Measurements from ENCODE around the gene SUCLG2.

The SUCLG2 gene

DNA sequence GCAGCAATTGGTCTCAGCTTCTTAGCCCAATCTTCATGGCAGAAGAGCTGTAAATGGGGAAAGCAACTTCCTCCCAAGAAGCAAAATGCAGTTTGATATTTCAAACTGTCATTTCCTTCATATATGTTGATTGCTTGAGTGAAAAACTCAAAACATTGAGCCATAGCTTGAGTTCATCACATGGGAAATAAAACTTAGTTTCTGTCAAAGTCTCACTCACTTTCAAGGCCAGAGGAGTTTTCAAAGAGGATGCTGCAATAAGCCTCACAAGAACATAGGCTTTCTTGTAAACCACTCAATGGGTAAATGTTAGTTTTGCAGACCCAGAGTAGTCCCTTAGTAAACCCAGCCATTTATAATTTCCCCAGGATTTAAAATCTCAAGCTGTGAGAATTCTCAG lies 29.1 kb upstream of the SUCLG2 start:
- Histone ChIP-seq H3K4me2 (ENCODE audit: low read length) (no peak overlapping the region), H3K36me3 (ENCODE audit: insufficient read depth, low read length) (no peaks in the 10 kb centered on the region), H3K27me3 (ENCODE audit: control insufficient read depth, insufficient read depth, low read length) (no peaks in the 10 kb centered on the region), H3K4me1 (ENCODE audit: control insufficient read depth, insufficient read depth, low read length) (no peaks in the 10 kb centered on the region), H3K9me3 (replicated peaks; ENCODE audit: low read length) (no peaks in the 10 kb centered on the region), H3K9ac (ENCODE audit: low read depth, low read length) (no peak overlapping the region), H3K4me3 (ENCODE audit: low read length) (no peak overlapping the region)

DNA sequence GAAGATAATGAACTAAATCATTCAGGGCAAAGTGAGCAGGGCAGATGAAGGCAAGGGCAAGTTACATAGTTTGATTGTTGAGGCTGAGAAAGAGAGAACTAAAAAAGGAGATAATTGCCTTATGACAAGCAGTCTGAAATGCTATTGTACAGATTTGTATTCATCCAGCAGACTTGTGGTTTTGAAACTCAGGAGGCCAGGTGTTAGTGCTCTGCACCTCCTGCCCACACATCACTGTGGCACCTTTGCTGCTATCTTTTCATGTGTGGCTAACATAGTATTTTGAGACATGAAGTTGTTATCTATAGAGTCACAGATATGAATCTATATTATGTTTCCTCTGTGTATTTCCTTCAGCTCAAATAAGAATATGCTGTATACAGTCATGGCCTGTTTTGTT lies 24.3 kb upstream of the SUCLG2 start:
- no peaks in the 10 kb centered on the region for H3K36me3 ChIP-seq (ENCODE audit: insufficient read depth, low read length)
- no peaks in the 10 kb centered on the region for H3K27me3 ChIP-seq (ENCODE audit: control insufficient read depth, insufficient read depth, low read length)
- no peaks in the 10 kb centered on the region for H3K9me3 ChIP-seq (replicated peaks; ENCODE audit: low read length)
- no peak overlapping the region for H3K4me2 ChIP-seq (ENCODE audit: low read length)
- no peaks in the 10 kb centered on the region for H3K4me1 ChIP-seq (ENCODE audit: control insufficient read depth, insufficient read depth, low read length)
- no peak overlapping the region for H3K4me3 ChIP-seq (ENCODE audit: low read length)
- H3K9ac ChIP-seq (ENCODE audit: low read depth, low read length) = no peak overlapping the region

- no peaks in the 10 kb centered on the region for H3K4me1 ChIP-seq (ENCODE audit: control insufficient read depth, insufficient read depth, low read length)
- H3K9ac ChIP-seq (ENCODE audit: low read depth, low read length) = no peak overlapping the region
- H3K36me3 ChIP-seq (ENCODE audit: insufficient read depth, low read length) = no peaks in the 10 kb centered on the region
- H3K27me3 ChIP-seq (ENCODE audit: control insufficient read depth, insufficient read depth, low read length) = no peaks in the 10 kb centered on the region
- H3K4me3 ChIP-seq (ENCODE audit: low read length) = no peak overlapping the region
- H3K9me3 ChIP-seq (replicated peaks; ENCODE audit: low read length) = no peaks in the 10 kb centered on the region
- H3K4me2 ChIP-seq (ENCODE audit: low read length) = no peak overlapping the region
Measured at GRCh38 chr3:67674055-67674454, 19.6 kb upstream of the SUCLG2 start.

GRCh38 chr3:67662733-67663132 lies 8.3 kb upstream of the SUCLG2 start:
- Histone ChIP-seq H3K9ac (ENCODE audit: low read depth, low read length) (no peak overlapping the region), H3K36me3 (ENCODE audit: insufficient read depth, low read length) (no peaks in the 10 kb centered on the region), H3K27me3 (ENCODE audit: control insufficient read depth, insufficient read depth, low read length) (no peaks in the 10 kb centered on the region), H3K4me2 (ENCODE audit: low read length) (no peak overlapping the region), H3K4me1 (ENCODE audit: control insufficient read depth, insufficient read depth, low read length) (no peaks in the 10 kb centered on the region), H3K9me3 (replicated peaks; ENCODE audit: low read length) (no peaks in the 10 kb centered on the region), H3K4me3 (ENCODE audit: low read length) (no peak overlapping the region)

DNA sequence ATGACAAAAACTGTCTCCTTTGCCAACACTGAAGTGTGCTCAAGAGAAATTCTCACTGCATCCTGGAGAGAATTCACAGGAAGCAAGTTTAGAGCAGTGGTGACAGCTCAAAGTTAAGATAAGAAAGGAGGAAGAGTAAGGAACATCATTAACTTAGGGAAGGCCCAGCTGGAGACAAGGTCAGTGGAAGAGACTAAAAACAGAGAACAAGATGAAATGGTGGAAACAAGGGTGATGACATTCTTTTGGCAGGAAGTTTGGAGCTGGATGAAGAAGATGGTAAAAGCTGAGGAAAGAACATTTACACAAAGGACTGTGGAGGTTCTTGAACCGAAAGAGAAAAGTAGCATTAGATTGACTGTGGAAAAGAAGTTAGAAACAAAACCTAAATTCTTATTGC lies 6.7 kb upstream of the SUCLG2 start:
- Histone ChIP-seq H3K36me3 (ENCODE audit: insufficient read depth, low read length) (no peaks in the 10 kb centered on the region), H3K4me1 (ENCODE audit: control insufficient read depth, insufficient read depth, low read length) (no peaks in the 10 kb centered on the region)

DNA sequence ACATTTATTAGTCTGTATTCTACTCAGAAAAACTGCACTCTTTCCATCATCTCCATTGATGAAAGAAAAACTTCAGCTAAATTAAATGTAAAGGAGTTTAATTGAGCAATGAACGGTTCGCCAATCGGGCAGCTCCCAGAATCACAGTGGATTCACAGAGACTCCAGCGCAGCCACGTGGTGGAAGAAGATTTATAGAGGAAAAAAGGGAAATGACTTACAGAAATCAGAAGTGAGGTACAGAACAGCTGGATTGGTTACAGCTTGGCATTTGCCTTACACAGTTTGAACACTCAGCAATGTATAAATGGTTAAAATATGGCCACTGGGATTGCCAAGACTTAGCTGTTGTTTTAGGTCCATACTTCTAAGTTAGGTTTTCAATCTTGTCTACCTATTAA lies 2.8 kb upstream of the SUCLG2 start:
- Histone ChIP-seq H3K4me3 (ENCODE audit: low read length) (no peak overlapping the region), H3K9ac (ENCODE audit: low read depth, low read length) (no peak overlapping the region), H3K9me3 (replicated peaks; ENCODE audit: low read length) (no peaks in the 10 kb centered on the region), H3K4me1 (ENCODE audit: control insufficient read depth, insufficient read depth, low read length) (peaks cover 15% of the 10 kb centered on the region), H3K4me2 (ENCODE audit: low read length) (no peak overlapping the region), H3K27me3 (ENCODE audit: control insufficient read depth, insufficient read depth, low read length) (no peaks in the 10 kb centered on the region), H3K36me3 (ENCODE audit: insufficient read depth, low read length) (no peaks in the 10 kb centered on the region)

More for the DNA sequence above, 6.7 kb upstream of the SUCLG2 start:
- no peak overlapping the region for H3K9ac ChIP-seq (ENCODE audit: low read depth, low read length)
- no peaks in the 10 kb centered on the region for H3K27me3 ChIP-seq (ENCODE audit: control insufficient read depth, insufficient read depth, low read length)
- H3K4me2 ChIP-seq (ENCODE audit: low read length) = no peak overlapping the region
- H3K4me3 ChIP-seq (ENCODE audit: low read length) = no peak overlapping the region
- no peaks in the 10 kb centered on the region for H3K9me3 ChIP-seq (replicated peaks; ENCODE audit: low read length)

DNA sequence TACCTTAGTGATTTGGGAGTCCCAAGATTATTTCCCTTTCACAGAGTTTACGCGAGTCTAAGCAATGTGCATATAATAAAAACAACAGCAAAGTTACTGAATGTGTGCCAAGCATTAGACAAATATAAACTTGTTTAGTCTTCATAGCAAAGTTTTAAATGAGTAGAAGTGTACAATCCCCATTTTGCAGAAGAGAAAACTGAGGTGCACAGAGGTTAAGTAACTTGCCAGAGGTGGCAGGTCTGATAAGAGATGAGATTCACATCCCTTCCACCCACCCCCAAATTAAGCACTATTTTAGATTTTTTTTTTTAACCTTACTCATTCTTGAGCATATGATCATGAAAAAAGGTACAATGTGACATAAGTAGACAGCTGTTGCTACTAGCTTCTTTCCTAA lies 2.2 kb upstream of the SUCLG2 start:
- Histone ChIP-seq H3K4me3 (ENCODE audit: low read length) (no peak overlapping the region), H3K27me3 (ENCODE audit: control insufficient read depth, insufficient read depth, low read length) (no peaks in the 10 kb centered on the region), H3K4me1 (ENCODE audit: control insufficient read depth, insufficient read depth, low read length) (peaks cover 15% of the 10 kb centered on the region), H3K36me3 (ENCODE audit: insufficient read depth, low read length) (no peaks in the 10 kb centered on the region), H3K9ac (ENCODE audit: low read depth, low read length) (no peak overlapping the region), H3K9me3 (replicated peaks; ENCODE audit: low read length) (no peaks in the 10 kb centered on the region), H3K4me2 (ENCODE audit: low read length) (no peak overlapping the region)

DNA sequence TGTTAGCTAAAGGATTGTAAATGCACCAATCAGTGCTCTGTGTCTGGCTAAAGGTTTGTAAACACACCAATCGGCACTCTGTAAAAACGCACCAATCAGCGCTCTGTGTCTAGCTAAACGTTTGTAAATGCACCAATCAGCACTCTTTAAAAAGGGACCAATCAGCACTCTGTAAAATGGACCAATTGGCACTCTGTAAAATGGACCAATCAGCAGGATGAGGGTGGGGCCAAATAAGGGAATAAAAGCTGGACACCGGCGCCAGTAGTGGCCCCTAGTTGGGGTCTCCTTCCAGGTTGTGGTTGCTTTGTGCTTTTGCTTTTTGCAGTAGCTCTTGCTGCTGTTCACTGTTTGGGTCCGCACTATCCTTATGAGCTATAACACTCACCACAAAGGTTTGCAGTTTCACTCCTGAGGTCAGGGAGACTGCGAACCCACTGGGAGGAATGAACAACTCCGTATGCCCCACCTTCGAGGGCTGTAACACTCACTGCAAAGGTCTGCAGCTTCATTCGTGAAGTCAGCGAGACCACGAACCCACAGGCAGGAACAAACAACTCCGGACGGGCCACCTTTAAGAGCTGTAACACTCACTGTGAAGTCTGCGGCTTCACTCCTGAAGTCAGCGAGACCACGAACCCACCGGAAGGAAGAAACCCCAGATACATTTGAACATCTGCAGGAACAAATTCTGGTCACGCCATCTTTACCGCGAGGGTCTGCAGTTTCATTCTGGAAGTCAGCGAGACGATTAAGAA lies 1.1 kb upstream of the SUCLG2 start:
- H3K4me1 ChIP-seq (ENCODE audit: control insufficient read depth, insufficient read depth, low read length) = peaks cover 18% of the 10 kb centered on the region
- H3K9me3 ChIP-seq (replicated peaks; ENCODE audit: low read length) = no peaks in the 10 kb centered on the region
- H3K4me2 ChIP-seq (ENCODE audit: low read length) = peak overlapping the region; percentile 98
- H3K4me3 ChIP-seq (ENCODE audit: low read length) = peak overlapping the region; percentile 80
- H3K9ac ChIP-seq (ENCODE audit: low read depth, low read length) = peak overlapping the region; percentile 98
- no peaks in the 10 kb centered on the region for H3K27me3 ChIP-seq (ENCODE audit: control insufficient read depth, insufficient read depth, low read length)
- no peaks in the 10 kb centered on the region for H3K36me3 ChIP-seq (ENCODE audit: insufficient read depth, low read length)

GRCh38 chr3:67654844-67655177 lies 399 bp upstream of the SUCLG2 start:
- no peaks in the 10 kb centered on the region for H3K36me3 ChIP-seq (ENCODE audit: insufficient read depth, low read length)
- H3K9ac ChIP-seq (ENCODE audit: low read depth, low read length) = peak overlapping the region; percentile 98
- H3K4me2 ChIP-seq (ENCODE audit: low read length) = peak overlapping the region; percentile 98
- H3K9me3 ChIP-seq (replicated peaks; ENCODE audit: low read length) = no peaks in the 10 kb centered on the region
- H3K4me1 ChIP-seq (ENCODE audit: control insufficient read depth, insufficient read depth, low read length) = peaks cover 25% of the 10 kb centered on the region
- H3K27me3 ChIP-seq (ENCODE audit: control insufficient read depth, insufficient read depth, low read length) = no peaks in the 10 kb centered on the region
- peak overlapping the region; percentile 80 for H3K4me3 ChIP-seq (ENCODE audit: low read length)

- H3K4me1 ChIP-seq (ENCODE audit: control insufficient read depth, insufficient read depth, low read length) = peaks cover 38% of the 10 kb centered on the region
- no peaks in the 10 kb centered on the region for H3K27me3 ChIP-seq (ENCODE audit: control insufficient read depth, insufficient read depth, low read length)
- H3K9me3 ChIP-seq (replicated peaks; ENCODE audit: low read length) = no peaks in the 10 kb centered on the region
- H3K4me2 ChIP-seq (ENCODE audit: low read length) = peak overlapping the region; percentile 98
- H3K9ac ChIP-seq (ENCODE audit: low read depth, low read length) = peak overlapping the region; percentile 98
- H3K4me3 ChIP-seq (ENCODE audit: low read length) = peak overlapping the region; percentile 80
- H3K36me3 ChIP-seq (ENCODE audit: insufficient read depth, low read length) = no peaks in the 10 kb centered on the region
Measured at GRCh38 chr3:67653425-67654098, 850 bp downstream of the SUCLG2 start.

- Histone ChIP-seq H3K9me3 (replicated peaks; ENCODE audit: low read length) (no peaks in the 10 kb centered on the region), H3K4me1 (ENCODE audit: control insufficient read depth, insufficient read depth, low read length) (peaks cover 63% of the 10 kb centered on the region), H3K4me2 (ENCODE audit: low read length) (peak overlapping the region; percentile 19), H3K27me3 (ENCODE audit: control insufficient read depth, insufficient read depth, low read length) (no peaks in the 10 kb centered on the region), H3K4me3 (ENCODE audit: low read length) (no peak overlapping the region), H3K9ac (ENCODE audit: low read depth, low read length) (no peak overlapping the region), H3K36me3 (ENCODE audit: insufficient read depth, low read length) (no peaks in the 10 kb centered on the region)
Measured at GRCh38 chr3:67650084-67650483, 4.3 kb downstream of the SUCLG2 start.

DNA sequence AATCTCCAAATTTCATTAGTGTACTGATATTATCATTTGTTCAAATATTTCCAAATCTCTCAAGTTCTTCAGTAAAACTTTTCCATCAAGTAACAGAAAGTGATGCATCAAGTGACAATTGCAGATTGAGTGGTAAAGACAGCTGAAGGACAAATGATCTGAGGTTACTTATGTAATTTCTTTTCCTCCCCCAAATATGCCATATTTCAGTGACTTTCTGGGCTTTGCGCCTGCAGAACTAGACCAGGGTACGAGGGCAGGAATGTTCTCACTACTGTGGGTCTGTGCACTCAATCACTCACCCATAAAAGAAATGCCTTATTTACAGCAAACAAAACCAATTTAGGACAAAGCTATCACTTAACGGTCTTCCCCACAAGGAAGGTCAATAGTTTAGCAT lies 4.7 kb downstream of the SUCLG2 start:
- no peak overlapping the region for H3K4me3 ChIP-seq (ENCODE audit: low read length)
- peaks cover 62% of the 10 kb centered on the region for H3K4me1 ChIP-seq (ENCODE audit: control insufficient read depth, insufficient read depth, low read length)
- H3K36me3 ChIP-seq (ENCODE audit: insufficient read depth, low read length) = no peaks in the 10 kb centered on the region
- H3K27me3 ChIP-seq (ENCODE audit: control insufficient read depth, insufficient read depth, low read length) = no peaks in the 10 kb centered on the region
- H3K9me3 ChIP-seq (replicated peaks; ENCODE audit: low read length) = no peaks in the 10 kb centered on the region
- peak overlapping the region; percentile 8 for H3K9ac ChIP-seq (ENCODE audit: low read depth, low read length)
- H3K4me2 ChIP-seq (ENCODE audit: low read length) = peak overlapping the region; percentile 19

Measured in skeletal muscle satellite cell (primary cell).